ENCODE data around the gene PALB2. TPM values are rescaled to one million over a fixed set of nuclear protein-coding genes. Genes with fewer than 3 reads are reported as not detected.

The PALB2 gene
- total and polyA plus RNA-seq, 2 experiments from 2014 or later = 4.5 to 6.6 TPM

DNA sequence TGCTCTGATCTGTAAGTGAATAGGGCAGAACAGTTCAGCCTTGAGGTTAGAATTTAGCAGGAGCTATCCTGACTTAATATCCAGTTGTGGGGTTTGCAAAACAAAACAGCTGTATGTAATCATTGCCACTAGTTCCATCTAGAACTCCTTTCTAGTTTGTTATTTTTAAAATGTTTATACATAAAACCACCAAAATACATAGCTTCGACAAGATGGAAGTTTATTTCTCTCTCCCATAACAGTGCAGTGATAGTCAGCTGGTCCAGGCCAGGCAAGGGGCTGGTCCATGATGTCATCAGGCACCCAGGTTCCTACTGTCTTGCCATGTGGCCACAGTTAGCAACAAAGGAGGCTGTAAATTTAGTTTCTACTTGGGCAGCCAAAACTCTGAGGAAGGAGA, 27.1 kb upstream of the PALB2 start:
- Histone ChIP-seq H4K20me1 (ENCODE audit: insufficient read depth, poor library complexity, severe bottlenecking) (no peaks in the 10 kb centered on the region), H3K4me2 (no peak overlapping the region), H3K79me2 (no peaks in the 10 kb centered on the region), H3K4me3 (no peak overlapping the region), H3K36me3 (replicated peaks; ENCODE audit: insufficient read depth, low read depth) (no peaks in the 10 kb centered on the region), H3K9me3 (ENCODE audit: low read depth) (no peaks in the 10 kb centered on the region), H3K27me3 (no peaks in the 10 kb centered on the region), H3K9me2 (replicated peaks; ENCODE audit: insufficient read depth) (no peaks in the 10 kb centered on the region), H2AFZ (no peak overlapping the region), H3K4me1 (ENCODE audit: insufficient read depth) (no peaks in the 10 kb centered on the region), H3K27ac (no peak overlapping the region)
- TF ChIP-seq EZH2 (IDR thresholded peaks at IDR 0.05; ENCODE audit: borderline replicate concordance) = no peak
- no peak for TF ChIP-seq EZH2phosphoT487 (IDR thresholded peaks at IDR 0.05; ENCODE audit: low read depth, severe bottlenecking, unreplicated experiment)
- TF ChIP-seq CTCF (IDR thresholded peaks at IDR 0.05; ENCODE audit: poor library complexity) = no peak
- WGBS (ENCODE audit: low lambda C conversion rate, missing lambda C conversion rate) = 64% methylated on average over 1 of the region's 1 CpG
- DNase-seq (ENCODE audit: low spot score) = no peak

GRCh38 chr16:23667355-23667659, 26.2 kb upstream of the PALB2 start:
- Histone ChIP-seq H3K4me2 (no peak overlapping the region), H3K9me2 (replicated peaks; ENCODE audit: insufficient read depth) (no peaks in the 10 kb centered on the region), H3K27me3 (no peaks in the 10 kb centered on the region), H3K79me2 (no peaks in the 10 kb centered on the region), H4K20me1 (ENCODE audit: insufficient read depth, poor library complexity, severe bottlenecking) (no peaks in the 10 kb centered on the region), H3K4me3 (no peak overlapping the region), H2AFZ (no peak overlapping the region), H3K9me3 (ENCODE audit: low read depth) (no peaks in the 10 kb centered on the region), H3K4me1 (ENCODE audit: insufficient read depth) (no peaks in the 10 kb centered on the region), H3K27ac (no peak overlapping the region), H3K36me3 (replicated peaks; ENCODE audit: insufficient read depth, low read depth) (no peaks in the 10 kb centered on the region)
- DNase-seq (ENCODE audit: low spot score) = no peak
- TF ChIP-seq CTCF (IDR thresholded peaks at IDR 0.05; ENCODE audit: poor library complexity) = no peak
- TF ChIP-seq EZH2phosphoT487 (IDR thresholded peaks at IDR 0.05; ENCODE audit: low read depth, severe bottlenecking, unreplicated experiment) = no peak
- no peak for TF ChIP-seq EZH2 (IDR thresholded peaks at IDR 0.05; ENCODE audit: borderline replicate concordance)
- 92% methylated on average over 6 of the region's 6 CpGs for WGBS (ENCODE audit: low lambda C conversion rate, missing lambda C conversion rate)

GRCh38 chr16:23666571-23667354, 25.7 kb upstream of the PALB2 start:
- 83% methylated on average over 7 of the region's 7 CpGs for WGBS (ENCODE audit: low lambda C conversion rate, missing lambda C conversion rate)

More at GRCh38 chr16:23666571-23667354, 25.7 kb upstream of the PALB2 start:
- Histone ChIP-seq H3K4me3 (no peak overlapping the region), H3K4me2 (no peak overlapping the region), H3K79me2 (no peaks in the 10 kb centered on the region), H3K9me2 (replicated peaks; ENCODE audit: insufficient read depth) (no peaks in the 10 kb centered on the region), H3K27ac (no peak overlapping the region), H3K36me3 (replicated peaks; ENCODE audit: insufficient read depth, low read depth) (no peaks in the 10 kb centered on the region), H3K9me3 (ENCODE audit: low read depth) (no peaks in the 10 kb centered on the region), H4K20me1 (ENCODE audit: insufficient read depth, poor library complexity, severe bottlenecking) (no peaks in the 10 kb centered on the region), H3K27me3 (no peaks in the 10 kb centered on the region), H3K4me1 (ENCODE audit: insufficient read depth) (no peaks in the 10 kb centered on the region), H2AFZ (no peak overlapping the region)
- no peak for DNase-seq (ENCODE audit: low spot score)
- TF ChIP-seq EZH2phosphoT487 (IDR thresholded peaks at IDR 0.05; ENCODE audit: low read depth, severe bottlenecking, unreplicated experiment) (no peak), CTCF (IDR thresholded peaks at IDR 0.05; ENCODE audit: poor library complexity) (no peak), EZH2 (IDR thresholded peaks at IDR 0.05; ENCODE audit: borderline replicate concordance) (no peak)
